ENCODE measurements around the gene CDC25B.
A peak's percentile ranks its signal among the peaks of the same experiment; 100 is the strongest.
"Not testable (repeated sequence)": the region's sequence is repeated elsewhere in the genome, so short reads cannot be mapped to it uniquely, and the experiment has no call there.

Gene CDC25B

GRCh38 chr20:3786665-3787323 lies 9.3 kb upstream of the CDC25B start, which contains the start of gene CENPB:
Gene CENPB, minus strand, starts transcription at chr20:3786740. Its CDS starts 257 bp downstream, at chr20:3786483.
- peak; percentile 84 for DNase-seq

- no peak for DNase-seq
Observed at GRCh38 chr20:3787324-3788014, 8.6 kb upstream of the CDC25B start.

GRCh38 chr20:3788685-3789155 lies 7.4 kb upstream of the CDC25B start:
- peak; percentile 36 for DNase-seq

DNA sequence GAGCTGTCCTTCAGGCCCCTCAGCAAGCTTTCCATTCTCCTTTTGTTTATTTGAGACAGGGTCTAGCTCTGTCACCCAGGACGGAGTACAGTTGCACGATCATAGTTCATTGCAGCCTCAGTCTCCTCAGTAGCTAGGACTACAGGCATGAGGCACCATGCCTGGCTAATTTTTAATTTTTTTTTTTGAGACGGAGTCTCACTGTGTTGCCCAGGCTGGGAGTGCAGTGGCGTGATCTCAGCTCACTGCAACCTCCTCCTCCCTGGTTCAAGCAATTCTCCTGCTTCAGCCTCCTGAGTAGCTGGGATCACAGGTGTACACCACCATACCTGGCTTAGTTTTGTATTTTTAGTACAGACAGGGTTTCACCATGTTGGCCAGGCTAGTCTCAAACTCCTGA lies 6.9 kb upstream of the CDC25B start:
- DNase-seq: not testable (repeated sequence)

DNA sequence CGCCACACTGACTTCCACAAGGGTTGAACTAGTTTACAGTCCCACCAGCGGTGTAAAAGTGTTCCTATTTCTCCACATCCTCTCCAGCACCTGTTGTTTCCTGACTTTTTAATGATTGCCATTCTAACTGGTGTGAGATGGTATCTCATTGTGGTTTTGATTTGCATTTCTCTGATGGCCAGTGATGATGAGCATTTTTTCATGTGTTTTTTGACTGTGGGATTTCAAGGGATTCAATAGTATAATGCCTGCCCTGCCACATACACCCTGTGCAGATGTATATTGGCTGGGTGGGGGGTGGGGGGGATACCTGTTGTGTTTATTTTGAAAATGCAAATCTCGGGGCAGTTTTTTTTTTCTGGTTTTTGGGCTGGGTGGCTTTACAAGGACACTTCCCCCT lies 1.9 kb upstream of the CDC25B start:
- not testable (repeated sequence) for DNase-seq

DNA sequence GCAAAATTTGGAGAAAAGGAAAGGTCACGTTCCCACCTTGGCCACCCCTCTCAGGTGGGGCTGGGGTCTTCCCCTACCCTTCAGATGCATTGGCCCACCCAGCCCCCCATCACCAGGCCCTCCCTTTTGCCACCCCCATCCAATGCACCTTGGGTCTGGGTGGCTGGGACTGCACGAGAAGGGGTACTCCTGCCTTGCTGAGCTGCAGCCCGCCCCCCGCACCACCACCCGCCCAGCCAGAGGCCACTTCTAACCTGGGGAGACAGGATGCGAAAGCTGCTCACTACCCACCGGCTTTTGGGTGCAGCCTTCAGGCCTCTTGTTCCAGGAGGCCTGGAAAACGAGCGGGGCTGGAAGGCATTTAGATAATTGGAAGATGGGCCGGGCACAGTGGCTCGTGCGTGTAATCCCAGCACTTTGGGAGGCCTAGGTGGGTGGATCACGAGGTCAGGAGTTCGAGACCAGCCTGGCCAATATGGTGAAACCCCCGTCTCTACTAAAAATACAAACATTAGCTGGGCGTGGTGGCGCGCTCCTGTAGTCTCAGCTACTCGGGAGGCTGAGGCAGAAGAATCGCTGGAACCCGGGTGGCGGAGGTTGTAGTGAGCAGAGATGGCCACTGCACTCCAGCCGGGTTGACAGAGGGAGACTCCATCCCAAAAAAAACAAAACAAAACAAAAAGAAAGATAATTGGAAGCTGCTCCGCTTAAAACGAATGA lies 1.2 kb upstream of the CDC25B start:
- DNase-seq: no peak

DNA sequence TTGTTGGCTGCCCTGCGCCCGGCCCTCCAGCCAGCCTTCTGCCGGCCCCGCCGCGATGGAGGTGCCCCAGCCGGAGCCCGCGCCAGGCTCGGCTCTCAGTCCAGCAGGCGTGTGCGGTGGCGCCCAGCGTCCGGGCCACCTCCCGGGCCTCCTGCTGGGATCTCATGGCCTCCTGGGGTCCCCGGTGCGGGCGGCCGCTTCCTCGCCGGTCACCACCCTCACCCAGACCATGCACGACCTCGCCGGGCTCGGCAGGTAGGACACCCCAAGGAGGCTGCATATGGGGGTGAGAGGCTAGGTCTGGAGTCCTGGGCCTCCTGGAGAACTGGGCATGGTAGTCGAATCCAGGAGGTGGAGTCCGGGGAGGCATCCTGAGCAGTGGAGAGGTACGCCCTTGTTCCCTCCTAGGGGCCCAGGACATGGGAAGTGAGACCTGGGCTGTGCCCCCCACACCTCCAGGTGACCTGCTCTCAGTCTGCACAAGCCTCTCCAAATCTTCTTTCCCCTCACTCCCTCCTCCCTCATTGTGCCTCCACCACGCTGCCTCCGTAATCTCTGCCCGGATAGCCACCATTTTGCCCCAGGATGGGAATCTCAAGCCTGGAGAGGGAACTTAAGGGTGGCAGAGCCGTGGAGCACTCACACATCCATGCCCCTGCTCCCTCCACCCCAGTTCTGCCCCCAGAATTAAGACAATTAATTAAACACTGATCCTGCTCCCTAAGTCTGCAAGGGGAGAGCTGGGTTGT lies 541 bp downstream of the CDC25B start:
- no peak for DNase-seq

DNA sequence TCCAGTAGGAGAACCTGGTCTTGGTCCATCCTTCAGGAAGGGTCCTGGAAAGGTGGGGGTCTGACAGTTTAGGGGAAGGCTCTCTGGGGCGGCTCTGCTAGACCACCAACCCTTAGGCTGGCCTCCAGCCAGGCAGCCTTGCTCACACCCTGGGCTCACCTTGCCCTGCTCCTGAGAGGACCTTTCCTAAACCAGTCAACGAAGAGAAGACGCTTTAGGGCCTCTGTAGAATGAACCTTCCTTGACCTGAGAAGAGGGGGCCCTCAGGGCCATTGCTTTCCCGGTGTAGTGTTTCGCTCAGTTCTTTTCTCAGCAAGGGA lies 1.1 kb downstream of the CDC25B start:
- DNase-seq: no peak

DNA sequence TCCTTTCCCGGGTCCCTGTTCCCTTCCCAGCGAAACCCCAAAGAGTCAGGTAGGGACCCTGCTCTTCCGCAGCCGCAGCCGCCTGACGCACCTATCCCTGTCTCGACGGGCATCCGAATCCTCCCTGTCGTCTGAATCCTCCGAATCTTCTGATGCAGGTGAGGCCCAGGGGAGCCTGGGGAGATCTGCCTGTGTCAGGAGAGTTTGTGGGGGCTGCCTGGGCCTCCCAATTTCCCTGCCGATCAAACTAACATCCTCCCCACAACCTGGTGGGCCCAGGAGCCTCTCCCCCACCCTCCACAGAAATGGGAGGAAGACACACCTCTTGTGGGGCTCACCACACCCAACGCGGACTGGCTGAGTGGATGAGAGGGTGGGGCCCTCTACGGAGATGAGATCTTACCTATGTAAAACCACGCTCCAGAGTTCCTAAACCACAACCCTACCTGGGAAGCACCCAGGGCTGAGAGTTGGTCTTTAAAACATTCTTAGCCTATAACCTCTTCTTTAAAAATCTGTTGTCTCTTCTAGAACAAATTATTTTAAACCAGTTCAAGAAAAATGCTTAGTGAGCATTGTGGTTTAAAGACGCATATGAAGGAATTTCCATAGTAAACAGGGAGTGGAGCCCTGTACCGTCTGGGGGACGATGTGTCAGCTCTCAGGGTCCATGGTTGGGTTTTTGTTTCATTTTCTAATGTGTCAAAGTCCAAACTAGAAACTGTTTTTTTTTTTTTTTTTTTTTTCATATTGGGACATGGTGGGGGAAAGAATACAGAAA lies 1.7 kb downstream of the CDC25B start:
- DNase-seq: peak; percentile 31

DNA sequence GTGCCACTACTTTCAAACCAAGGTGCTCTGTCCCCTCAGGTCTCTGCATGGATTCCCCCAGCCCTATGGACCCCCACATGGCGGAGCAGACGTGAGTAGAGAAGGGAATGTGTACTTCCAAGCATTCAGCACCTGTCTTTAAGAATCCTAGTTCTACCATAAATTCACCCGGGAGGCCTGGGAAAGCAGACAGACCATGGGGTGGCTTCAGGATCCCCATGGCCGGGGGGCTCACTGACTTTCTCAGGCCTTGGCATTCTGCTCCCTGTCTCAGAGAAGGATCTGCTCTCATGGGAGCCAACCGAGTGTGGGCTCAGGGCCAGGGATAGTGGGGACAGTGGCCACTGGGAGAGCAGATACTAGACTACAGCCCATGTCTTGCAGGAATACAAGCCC lies 2.3 kb downstream of the CDC25B start:
- DNase-seq: no peak

GRCh38 chr20:3798908-3799248 lies 2.8 kb downstream of the CDC25B start:
- DNase-seq: no peak

GRCh38 chr20:3800256-3800877 lies 4.3 kb downstream of the CDC25B start:
- no peak for DNase-seq

DNA sequence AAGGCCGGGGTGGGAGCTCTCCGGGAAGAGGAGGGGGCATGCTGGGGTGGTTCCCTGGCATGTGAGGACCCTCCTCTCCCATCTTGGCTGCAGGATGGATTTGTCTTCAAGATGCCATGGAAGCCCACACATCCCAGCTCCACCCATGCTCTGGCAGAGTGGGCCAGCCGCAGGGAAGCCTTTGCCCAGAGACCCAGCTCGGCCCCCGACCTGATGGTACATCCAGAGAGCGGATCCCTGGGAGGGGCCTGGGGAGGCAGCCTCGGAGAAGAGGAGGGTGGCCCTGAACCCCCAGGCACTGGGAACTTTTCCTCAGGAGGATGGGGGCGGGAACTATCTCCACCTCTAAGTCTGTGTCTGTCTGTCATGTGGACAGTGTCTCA lies 4.8 kb downstream of the CDC25B start:
- DNase-seq: no peak

- DNase-seq: no peak
Observed at GRCh38 chr20:3801299-3801698, 5.2 kb downstream of the CDC25B start.

DNA sequence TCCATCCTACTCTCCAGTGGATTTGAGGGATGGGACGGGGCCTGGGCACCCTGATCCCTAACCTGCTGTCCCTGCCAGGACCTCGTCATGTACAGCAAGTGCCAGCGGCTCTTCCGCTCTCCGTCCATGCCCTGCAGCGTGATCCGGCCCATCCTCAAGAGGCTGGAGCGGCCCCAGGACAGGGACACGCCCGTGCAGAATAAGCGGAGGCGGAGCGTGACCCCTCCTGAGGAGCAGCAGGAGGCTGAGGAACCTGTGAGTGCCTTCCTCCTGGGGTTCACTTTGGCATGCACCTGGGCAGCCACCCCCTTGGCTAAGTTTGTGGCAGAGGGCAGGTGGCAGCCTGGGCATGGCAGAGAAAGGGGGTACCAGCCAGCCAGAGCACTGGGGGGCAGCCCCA lies 5.7 kb downstream of the CDC25B start:
- no peak for DNase-seq

GRCh38 chr20:3802524-3803239 lies 6.6 kb downstream of the CDC25B start:
- DNase-seq: no peak

GRCh38 chr20:3803289-3803688 lies 7.2 kb downstream of the CDC25B start:
- DNase-seq: no peak

GRCh38 chr20:3803854-3804253 lies 7.7 kb downstream of the CDC25B start:
- no peak for DNase-seq

GRCh38 chr20:3804254-3804751 lies 8.2 kb downstream of the CDC25B start:
- DNase-seq: no peak

DNA sequence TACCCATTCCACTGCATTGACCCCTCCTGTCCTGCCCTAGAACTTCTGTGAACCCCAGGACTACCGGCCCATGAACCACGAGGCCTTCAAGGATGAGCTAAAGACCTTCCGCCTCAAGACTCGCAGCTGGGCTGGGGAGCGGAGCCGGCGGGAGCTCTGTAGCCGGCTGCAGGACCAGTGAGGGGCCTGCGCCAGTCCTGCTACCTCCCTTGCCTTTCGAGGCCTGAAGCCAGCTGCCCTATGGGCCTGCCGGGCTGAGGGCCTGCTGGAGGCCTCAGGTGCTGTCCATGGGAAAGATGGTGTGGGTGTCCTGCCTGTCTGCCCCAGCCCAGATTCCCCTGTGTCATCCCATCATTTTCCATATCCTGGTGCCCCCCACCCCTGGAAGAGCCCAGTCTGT lies 8.7 kb downstream of the CDC25B start:
- no peak for DNase-seq

DNA sequence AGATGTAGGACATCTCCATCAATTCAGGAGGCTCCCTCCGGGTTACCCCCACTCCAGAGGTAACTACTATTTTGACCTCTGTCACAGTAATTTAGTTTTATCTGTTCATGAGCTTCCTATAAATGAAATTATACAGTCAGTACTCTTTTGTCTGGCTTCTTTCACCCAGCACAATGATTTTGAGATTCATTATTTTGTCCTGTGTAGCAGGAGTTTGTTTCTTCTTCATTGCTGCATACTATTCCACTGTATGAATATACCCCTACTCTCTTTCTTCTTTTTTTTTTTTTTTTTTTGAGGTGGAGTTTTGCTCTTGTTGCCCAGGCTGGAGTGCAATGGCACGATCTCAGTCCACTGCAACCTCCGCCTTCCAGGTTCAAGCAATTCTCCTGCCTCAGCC lies 12.4 kb downstream of the CDC25B start:
- no peak for DNase-seq
